ENCODE measurements around the gene CPLANE2. TPM values are rescaled to one million over a fixed set of nuclear protein-coding genes. Genes with fewer than 3 reads are reported as not detected.

Gene CPLANE2
- total RNA-seq, 2 experiments from 2014 or later, result 1.2 to 1.4 TPM

- DNase-seq, result no peak
- ChIA-PET POLR2A (no interaction called here), CTCF (interaction anchor here (1.0 kb wide), 1 partner anchor 8 kb away, joined by 3 read pairs; no protein-coding TSS in a partner anchor)
- ATAC-seq, result no peak
- Mint-ChIP-seq H3K36me3 (ENCODE audit: low read depth) (no peaks in the 10 kb centered on the region), H3K4me3 (no peak overlapping the region), H3K27ac (no peak overlapping the region), H3K4me1 (ENCODE audit: low read depth) (peaks cover 17% of the 10 kb centered on the region), H3K27me3 (no peaks in the 10 kb centered on the region), H3K9me3 (no peaks in the 10 kb centered on the region)
- TF ChIP-seq CTCF (IDR thresholded peaks at IDR 0.05), result no peak
- intact Hi-C loops (cut with micrococcal nuclease), result no loop called here
Observed at GRCh38 chr1:16213013-16213412, 24.0 kb downstream of the CPLANE2 start.

DNA sequence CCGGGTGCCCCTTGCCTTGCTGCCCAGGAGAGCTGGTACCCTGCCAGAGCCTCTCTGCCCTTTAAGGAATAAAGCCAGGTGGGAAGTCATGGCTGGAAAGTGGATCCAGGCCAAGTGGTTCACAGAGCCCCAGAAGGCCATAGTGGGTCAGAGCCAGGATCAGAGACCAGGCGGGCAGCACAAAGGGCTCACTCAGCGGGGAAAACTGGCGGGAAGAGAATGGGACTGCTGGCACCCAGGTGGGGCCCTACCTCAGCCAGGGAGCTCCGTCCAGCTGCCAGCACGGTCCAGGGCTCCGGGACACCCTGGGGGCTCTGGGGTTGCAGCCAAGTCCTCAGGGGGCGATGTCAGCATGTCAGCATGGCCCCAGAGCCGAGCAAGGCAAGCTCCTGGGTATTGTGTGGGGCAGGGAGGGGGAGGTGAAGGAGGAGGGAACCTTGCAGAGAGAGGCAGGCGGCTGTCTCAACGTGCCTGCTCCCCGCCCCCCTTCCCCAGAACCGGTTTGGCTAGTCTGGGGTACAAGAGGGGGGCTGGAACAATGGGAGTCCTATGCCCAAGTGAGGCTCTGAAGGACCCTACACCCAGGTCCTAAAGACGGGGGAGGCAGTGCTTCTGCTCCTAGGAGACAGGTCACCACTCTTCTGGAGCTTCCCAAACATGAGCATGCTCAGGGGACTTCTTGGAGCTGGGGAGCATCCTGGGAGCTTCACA, 24.6 kb downstream of the CPLANE2 start, which contains the start of gene ARHGEF19:
ARHGEF19 (minus strand) TSS at position 402 of the 711 bp plus-strand sequence. CDS start 3,598 bp downstream, outside the sequence.
- Mint-ChIP-seq H3K4me1 (ENCODE audit: low read depth) (peaks cover 15% of the 10 kb centered on the region), H3K4me3 (no peak within 1 kb of the TSS), H3K9me3 (no peaks in the 10 kb centered on the region), H3K27ac (no peak within 1 kb of the TSS), H3K27me3 (no peaks in the 10 kb centered on the region), H3K36me3 (ENCODE audit: low read depth) (no peaks in the 10 kb centered on the region)
- intact Hi-C loops (cut with micrococcal nuclease), result no loop called here
- DNase-seq (no peak), ATAC-seq (no peak)
- TF ChIP-seq CTCF (IDR thresholded peaks at IDR 0.05), result no peak
- ChIA-PET CTCF (interaction anchor here (1.0 kb wide), 1 partner anchor 8 kb away, joined by 3 read pairs; no protein-coding TSS in a partner anchor), POLR2A (no interaction called here)

DNA sequence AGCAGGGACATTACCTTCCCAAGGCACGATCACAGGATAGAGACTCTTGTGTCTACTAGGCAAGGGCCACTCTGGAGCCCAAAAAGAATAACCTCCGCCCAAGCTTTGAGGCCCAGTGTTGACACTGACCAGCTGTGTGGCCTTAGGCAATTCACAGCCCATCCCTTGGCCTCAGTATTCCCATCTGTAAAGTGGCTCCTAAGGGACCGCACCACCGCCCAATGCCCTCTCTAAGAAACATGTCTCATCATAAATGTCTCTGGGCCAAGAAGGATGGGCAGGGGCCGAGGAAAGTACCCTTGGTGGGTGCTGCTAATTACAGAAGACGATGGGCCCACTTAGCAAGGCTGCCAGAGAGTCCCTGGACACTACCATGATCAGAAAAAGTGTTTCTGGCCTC, 25.2 kb downstream of the CPLANE2 start:
- POLR2A ChIA-PET, result no interaction called here
- no peak overlapping the region for H3K27ac Mint-ChIP-seq
- intact Hi-C loops (cut with micrococcal nuclease), result no loop called here

DNA sequence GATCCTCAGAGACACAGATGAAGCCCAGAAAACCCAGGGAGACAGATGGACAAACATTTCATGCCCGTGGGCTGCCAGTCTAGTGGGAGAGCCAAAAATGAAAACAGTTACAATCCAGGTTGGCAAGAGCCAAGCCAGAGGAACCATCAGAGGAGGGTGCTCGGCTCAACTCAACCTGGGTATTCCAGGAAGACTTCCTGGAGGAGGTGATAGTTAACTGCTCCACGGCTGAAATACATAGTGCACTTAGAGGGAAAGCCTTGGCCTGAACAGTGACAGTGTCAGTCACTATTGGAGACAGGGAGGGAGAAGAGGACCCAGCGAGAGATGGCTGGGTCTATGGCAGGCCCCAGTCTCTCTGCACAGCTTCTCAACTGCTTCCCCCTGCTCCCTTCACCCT, 26.4 kb downstream of the CPLANE2 start:
- no peak for DNase-seq
- no peak for TF ChIP-seq CTCF (IDR thresholded peaks at IDR 0.05)
- H3K27me3 Mint-ChIP-seq, result no peaks in the 10 kb centered on the region
- no peaks in the 10 kb centered on the region for H3K36me3 Mint-ChIP-seq (ENCODE audit: low read depth)
- ChIA-PET CTCF (no interaction called here), POLR2A (interaction anchor here (1.0 kb wide), 1 partner anchor 22 kb away, joined by 3 read pairs; no protein-coding TSS in a partner anchor)
- no peaks in the 10 kb centered on the region for H3K9me3 Mint-ChIP-seq
- intact Hi-C loops (cut with micrococcal nuclease), result no loop called here
- H3K4me1 Mint-ChIP-seq (ENCODE audit: low read depth), result peaks cover 4% of the 10 kb centered on the region
- no peak overlapping the region for H3K4me3 Mint-ChIP-seq
- no peak overlapping the region for H3K27ac Mint-ChIP-seq
- ATAC-seq, result no peak

More for the DNA sequence above, 25.2 kb downstream of the CPLANE2 start:
- Mint-ChIP-seq H3K36me3 (ENCODE audit: low read depth) (no peaks in the 10 kb centered on the region), H3K4me3 (no peak overlapping the region), H3K27me3 (no peaks in the 10 kb centered on the region), H3K9me3 (no peaks in the 10 kb centered on the region), H3K4me1 (ENCODE audit: low read depth) (peaks cover 13% of the 10 kb centered on the region)
- ATAC-seq, result no peak
- CTCF ChIA-PET, result no interaction called here
- no peak for TF ChIP-seq CTCF (IDR thresholded peaks at IDR 0.05)
- DNase-seq, result no peak

- no peaks in the 10 kb centered on the region for H3K9me3 Mint-ChIP-seq
Observed at GRCh38 chr1:16209847-16210407, 27.1 kb downstream of the CPLANE2 start.

More at GRCh38 chr1:16209847-16210407, 27.1 kb downstream of the CPLANE2 start:
- H3K36me3 Mint-ChIP-seq (ENCODE audit: low read depth), result no peaks in the 10 kb centered on the region
- H3K27me3 Mint-ChIP-seq, result no peaks in the 10 kb centered on the region
- ChIA-PET CTCF (no interaction called here), POLR2A (interaction anchor here (0.6 to 5.6 kb wide), 2 partner anchors 9 to 304 kb away, joined by 3 to 27 read pairs; no protein-coding TSS in a partner anchor)
- ATAC-seq, result no peak
- no peak for DNase-seq
- intact Hi-C loops (cut with micrococcal nuclease), result no loop called here
- no peak overlapping the region for H3K4me3 Mint-ChIP-seq
- no peak overlapping the region for H3K27ac Mint-ChIP-seq
- no peak for TF ChIP-seq CTCF (IDR thresholded peaks at IDR 0.05)
- H3K4me1 Mint-ChIP-seq (ENCODE audit: low read depth), result peaks cover 4% of the 10 kb centered on the region

All from activated CD8-positive, alpha-beta T cell treated with anti-CD3 and anti-CD28 coated beads for 36 hours (primary cell).